Stimulated activated CD8-positive, alpha-beta memory T cell treated with anti-CD3 and anti-CD28 coated beads, Interleukin-15, amount 100 ng/mL, for 4 hours (primary cell): ENCODE data around the gene ABCF2.

Experiments
- DNase-seq, 2 donors: peaks; one replicate each; pipeline ENCODE4 v3.0.0-alpha.2; 2020; ENCODE audit warnings: low read depth in 2 of 2

ABCF2 gene

DNA sequence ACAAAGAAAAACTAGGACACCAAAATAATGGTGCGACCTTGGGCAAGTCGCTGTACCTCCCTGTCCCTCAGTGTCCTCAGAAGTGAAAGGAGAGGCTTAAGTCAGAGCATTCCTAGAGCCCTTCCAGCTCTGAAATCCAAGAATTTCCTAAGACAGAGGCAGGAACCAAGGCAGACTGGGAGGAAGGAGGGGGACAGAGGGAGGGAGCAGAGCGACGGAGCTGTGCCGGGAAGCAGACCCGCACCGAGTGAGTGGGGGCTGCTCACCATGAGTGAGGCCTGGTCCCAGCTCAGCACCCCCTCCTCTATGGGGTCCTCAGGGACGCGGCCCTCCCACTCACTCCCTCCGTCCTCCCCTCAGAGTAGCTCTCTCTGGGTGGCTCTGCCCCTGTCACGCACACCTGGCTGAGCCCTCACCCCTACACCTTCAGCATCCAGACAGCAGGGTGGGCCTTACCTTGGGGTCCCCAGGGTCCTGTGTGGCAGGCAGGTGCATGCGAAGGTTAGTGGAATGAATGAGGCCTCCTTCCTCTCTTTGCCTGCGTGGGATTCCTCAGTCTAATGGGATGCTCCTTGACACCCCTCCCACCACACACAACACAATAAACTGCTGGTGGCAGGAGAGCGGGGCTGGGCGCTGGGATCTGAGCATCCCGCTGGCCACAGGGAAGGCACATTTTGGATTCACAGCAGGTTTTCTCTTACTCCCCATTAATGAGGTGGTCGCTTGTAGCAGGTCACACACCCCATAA, 26.1 kb upstream of the ABCF2 start:
- no peak for DNase-seq

DNA sequence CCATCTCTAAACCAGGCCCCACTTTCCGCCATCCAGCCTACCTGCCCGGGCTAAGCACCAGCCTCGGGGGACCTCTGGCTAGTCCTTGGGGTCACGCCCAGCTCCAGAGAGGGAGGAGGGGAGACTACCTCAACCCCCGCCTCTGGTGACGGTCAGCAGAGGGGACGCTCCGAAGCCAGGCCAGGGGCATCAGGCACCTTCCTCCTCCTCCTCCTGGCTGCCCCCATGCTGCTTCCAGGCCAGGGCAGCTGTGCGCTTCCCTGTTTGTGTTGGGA, 25.5 kb upstream of the ABCF2 start:
- DNase-seq: no peak

DNA sequence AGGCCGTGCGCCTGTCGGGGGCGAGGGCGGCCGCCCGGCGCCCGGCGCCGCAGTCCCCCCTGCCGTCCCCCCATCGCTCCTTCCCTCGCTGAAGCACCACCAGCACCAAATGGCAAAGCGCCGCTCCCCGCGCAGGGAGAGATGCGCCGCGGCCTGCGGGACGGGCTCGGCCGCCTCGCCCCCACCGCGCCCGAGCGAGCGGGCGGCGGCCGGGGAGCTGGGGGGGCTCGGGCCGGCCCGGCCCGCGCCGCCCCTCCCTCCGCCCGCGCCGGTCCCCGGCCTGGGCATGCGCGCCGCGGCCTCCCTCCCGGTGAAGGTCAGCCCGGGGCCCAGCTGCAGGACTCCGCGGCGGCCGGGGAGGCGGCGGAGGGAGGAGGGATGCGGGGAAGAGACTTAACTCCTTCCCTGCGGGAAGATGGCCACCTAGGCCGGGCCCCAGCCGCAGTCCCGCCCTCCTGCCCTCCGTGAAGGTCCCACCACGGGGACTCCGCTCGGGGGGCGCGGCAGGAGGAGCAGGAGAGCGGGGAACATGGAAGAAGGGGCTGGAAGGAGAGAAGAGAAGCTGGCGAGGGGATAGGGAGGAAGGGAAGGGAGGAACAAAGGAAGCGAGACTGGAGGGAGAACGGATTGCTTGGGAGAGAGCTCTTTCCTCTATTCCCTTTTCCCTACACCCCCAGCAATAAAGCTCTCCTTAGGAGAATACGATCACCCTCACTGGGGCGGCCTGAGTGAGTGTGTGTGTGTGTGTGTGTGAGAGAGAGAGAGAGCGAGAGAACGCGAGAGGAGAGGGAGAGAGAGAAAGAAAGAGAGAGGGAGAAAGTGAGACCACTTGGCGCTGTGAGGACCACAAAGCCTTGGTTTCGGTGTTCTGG, 24.9 kb upstream of the ABCF2 start:
- no peak for DNase-seq

DNA sequence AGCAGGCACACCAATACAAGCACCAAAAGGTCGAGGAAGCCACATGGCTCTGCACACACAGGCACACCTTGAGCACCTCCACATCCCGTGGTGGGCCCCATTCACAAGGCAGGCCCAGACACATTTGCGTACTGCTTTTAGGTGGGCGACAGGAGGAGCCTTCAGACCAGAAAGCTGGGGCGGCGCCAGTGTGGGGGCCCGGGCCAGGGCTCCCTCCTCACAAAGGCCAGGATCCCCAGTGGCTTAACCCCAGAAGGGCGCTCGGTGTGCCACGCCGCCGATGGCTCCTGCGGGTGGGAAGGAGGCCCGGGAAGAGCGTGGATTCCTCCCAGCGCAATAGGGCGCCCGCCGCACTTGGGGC, 24.3 kb upstream of the ABCF2 start:
- no peak for DNase-seq

DNA sequence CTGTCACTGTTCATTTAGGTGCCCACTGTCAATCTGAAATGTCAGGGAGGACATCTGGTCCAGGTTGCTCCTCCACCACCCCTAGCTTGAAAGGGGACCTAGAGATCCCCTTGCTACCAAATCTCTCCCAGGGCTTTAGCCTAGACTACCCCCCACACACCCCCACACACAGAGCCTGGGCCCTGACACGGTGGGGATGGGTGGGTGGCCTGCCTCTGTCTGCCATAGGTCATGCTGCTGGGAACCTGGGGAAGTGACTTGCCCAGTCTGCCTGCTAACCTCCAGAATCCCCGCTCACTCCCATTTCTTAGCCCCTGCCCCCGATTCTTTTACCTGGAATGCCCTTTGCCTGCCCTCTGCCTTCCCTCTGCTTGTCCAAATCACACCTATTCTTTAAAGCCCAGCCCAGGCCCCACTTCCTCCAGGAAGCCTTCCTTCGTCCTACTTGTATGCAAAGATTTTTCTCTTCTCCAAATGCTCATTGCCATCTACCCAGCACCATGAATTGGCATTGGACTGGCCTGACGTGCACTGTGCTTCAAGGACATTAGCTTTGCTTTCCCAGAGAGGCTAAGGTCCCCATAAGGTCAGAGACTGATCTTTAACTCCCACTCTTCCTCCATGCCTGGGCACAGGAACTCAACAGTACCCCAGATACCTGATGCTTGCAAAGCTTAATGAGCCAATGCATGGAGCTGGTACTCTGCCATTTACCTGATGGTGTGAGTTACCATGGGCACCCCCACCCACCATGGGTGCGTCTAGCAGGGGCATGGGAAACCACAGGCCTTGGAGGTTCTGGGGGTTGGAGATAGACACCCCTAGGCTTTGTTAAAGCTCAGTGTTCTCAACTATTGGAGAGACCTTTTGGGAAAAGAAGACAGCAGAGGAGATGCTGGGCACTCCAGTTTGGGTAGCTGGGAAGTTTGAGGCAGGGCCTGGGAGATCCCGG, 23.5 kb upstream of the ABCF2 start:
- DNase-seq: no peak

DNA sequence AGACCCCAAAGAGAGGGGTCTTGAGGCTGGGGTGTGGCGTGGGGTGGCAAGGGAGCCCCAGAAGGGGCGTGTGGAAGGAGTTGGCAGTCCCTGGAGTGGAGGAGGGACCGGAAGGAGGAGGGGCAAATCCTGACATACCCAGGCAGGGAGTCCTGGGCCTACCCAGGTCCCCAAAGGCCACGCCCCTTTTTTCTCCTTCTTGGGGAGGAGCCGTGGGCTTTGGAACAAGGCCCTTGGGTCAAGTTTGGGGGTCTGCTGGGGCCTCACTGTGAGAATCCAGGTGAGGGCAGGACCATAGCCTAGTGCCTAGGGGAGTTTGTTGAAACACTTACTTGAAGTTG, 22.7 kb upstream of the ABCF2 start:
- no peak for DNase-seq

DNA sequence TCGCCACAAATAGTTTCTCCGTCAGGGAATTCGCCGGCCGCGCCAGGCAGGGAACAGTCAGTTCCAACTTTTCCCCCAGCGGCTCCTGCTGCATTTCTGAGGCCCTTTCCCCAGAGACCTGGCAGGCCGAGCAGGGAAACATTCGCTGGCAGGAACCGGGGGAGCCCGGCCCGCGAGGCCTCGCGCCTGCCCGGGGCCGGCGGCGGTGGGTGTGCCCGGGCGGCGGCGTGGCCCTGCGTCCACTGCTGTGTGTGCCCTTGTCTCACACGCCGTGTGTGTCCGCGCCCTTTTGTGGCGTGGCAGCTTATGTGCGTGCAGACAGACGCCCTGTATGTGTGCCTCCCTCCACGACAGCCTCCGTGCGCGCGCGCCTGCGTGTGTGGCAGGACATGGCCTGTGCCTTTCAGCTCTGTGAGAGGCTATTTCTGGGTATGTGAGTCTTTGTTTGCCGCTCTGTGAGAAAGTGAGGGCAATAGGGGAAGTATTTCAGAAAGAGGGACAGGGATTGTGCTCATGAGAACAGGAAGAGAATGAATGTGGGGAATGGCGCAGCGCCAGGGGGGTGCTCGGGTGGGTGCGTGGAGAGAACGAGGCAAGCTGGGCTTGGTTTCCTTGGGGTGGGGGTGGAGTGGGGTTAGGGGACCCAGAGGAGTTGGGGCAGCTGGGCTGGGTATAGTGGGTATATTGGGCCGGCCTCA, 22.2 kb upstream of the ABCF2 start:
- DNase-seq: no peak

DNA sequence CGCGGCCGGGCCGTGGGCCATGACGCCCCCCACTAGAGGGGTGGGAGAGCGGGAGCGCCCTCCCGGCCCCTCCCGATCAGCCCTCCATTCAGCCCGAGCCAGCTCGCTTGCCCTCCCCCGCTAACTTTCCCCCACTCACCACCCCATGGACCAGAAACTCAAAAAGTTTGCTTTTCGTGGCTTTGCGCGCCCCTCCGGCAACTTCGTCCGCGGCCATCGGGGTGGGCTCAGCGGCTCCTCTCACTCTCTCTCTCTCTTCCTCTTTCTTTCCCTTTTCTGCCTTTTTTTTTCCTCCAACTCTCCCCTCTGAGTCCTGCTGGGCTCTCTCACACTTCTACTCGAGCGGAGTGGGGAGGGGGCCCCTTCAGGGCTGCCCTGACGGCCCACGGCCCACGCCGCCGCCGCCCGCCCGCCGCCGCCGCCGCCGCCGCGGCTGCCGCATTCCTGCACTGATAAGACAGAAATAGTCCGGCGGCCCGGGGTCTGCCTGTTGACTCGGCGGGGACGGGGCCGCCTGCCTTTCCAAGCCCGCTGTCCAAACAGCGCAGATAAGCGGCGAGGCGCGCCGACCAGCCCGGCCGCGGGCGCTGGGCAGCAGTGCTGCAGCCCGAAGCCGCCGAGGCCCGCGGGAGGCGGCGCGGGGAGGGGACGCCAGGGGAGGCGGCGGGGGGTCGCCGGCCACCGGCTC, 21.5 kb upstream of the ABCF2 start, which contains the start of gene SMARCD3:
SMARCD3 (minus strand) TSS at position 349 of the 688 bp plus-strand sequence; CDS start at position 217, 132 bp downstream.
- no peak for DNase-seq

DNA sequence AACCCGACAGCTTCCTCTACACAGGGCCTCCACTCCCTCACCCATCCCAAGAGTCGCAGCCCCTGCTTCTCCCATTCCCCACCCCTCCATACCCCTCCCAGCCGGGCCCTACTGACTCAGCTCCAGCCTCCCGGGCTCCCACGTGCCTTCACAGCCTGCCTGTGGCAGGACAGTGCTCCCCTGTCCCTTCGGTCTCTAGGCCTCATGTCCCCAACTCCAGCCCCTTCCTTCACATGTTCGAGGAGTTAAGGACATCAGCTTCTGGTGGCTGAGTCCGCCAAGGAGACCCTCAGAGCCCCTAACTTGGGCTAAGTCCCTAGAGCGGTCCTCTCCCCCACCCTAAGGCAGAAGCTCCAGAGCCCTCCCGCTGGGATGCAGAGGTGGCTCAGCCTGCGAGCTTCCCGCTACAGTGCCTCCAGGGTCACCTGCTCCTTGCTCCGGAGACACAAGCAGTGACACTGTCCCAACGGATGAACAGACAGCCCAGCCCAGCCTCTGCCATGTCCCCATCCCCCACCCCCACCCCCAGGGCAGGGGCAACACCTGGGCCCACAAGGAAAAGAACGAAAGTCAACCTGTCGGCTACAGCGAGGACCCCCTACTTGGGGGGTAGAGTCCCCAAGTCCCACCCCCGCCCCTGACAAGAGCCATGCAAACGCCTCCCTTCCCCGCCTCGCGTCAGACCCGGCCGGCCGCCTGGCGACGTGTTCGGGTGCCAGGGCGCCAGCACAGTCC, 20.8 kb upstream of the ABCF2 start:
- DNase-seq: no peak

DNA sequence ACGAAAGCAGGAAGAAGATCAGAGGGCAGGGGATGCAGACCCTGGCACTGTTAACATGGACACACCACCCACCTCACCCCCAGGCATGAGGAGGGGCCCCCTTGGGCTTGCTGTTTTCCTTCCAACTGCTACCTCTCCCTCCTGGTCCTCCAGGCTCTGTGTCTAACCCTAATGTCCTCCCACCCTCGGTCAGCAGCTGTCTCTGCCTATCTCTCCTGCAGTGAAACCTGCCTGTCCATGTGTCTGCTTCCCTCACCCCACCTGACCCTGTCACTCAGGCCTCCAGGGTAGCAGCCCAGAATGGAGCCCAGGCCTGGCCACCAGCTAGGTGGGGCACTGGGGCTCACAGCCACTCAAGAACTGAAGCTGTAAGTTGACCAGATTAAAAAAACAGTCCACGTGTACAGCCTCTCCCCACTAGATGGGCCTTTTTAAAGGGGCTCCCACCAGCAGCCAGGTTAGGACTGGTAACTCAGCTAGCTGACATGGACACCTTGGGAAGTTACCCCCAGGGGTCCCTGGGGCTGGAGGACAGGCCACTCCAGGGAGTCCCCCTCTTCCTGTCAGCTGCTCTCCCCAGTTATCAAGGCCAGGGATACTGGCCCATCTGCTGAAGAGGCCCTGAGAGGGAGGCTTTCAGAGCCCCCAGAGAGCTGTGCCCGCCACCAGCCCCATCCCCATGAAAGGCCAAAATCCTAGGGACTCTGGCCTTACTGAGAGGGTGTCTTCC, 20.0 kb upstream of the ABCF2 start:
- no peak for DNase-seq

DNA sequence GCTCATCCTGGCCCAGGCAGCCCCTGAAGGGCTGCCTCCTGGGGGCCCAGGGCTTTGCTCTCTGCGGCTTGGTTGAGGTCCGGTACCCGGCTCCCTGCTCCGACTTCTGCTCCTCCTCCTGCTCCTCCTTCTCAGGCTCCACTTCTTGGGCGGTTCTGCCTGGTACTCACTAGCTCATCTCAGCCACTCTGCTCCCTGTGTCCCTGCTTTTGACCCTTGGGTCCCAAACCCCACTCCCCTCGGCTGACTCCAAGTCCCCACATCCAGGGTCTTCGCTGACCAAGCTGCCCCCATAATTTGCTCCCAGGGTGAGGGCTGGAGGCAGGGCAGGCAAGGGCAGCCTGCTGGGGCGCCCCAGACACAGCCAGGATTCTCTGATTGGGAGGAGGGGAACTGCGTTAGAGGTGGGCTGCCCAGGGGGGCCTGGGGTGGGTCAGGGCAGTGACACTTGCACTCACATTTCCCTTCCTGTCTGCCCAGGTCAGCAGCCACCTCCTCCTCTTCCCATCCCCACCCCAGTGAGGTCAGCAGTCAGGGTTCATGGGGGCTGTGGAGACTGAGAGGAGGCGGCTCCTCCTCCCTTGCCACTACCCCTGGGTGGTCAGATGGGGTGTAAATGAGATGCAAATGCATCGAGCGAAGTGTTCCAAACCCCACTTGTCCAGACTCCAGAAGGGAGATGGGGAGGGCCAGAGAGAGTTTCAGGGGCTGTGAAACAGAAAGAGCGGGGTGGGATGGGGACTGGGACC, 19.3 kb upstream of the ABCF2 start:
- DNase-seq: no peak

DNA sequence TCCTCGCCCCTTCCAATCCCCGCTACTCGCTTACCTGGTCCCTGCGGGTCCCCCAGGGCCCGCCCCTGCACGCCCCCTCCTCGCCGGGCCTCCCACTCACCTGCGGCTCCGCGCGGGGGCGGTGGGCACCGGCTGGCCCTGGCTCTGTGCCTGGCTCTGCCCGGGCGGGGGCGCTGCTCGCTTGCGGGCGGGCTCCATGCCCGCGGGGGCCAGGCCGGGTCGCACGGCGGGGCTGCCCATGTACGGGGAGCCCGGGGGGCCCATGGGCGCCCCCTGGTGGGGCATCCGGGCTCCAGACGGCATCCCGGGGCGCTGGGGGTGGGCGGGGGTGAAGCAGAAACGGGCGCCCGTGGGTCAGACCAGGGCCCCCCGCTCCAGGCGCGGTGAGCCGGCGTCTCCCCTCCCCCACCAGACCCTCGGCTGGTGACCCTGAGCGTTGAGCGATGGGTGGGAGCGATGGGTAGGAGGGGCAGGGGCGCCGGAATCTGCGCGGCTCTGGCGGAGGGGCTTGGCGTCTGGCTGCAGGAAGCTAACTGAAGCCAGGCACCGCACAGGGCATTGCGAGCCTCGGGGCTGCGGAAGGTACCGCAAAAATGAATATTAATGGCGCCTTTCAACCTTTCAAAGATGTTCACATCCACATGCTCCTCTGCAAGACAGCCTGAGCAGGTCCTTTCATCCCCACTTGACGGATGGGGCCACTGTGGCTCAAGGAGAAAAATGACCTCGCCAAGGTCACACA, 18.5 kb upstream of the ABCF2 start:
- peak in 1 of 2 donors; percentile 43 for DNase-seq

DNA sequence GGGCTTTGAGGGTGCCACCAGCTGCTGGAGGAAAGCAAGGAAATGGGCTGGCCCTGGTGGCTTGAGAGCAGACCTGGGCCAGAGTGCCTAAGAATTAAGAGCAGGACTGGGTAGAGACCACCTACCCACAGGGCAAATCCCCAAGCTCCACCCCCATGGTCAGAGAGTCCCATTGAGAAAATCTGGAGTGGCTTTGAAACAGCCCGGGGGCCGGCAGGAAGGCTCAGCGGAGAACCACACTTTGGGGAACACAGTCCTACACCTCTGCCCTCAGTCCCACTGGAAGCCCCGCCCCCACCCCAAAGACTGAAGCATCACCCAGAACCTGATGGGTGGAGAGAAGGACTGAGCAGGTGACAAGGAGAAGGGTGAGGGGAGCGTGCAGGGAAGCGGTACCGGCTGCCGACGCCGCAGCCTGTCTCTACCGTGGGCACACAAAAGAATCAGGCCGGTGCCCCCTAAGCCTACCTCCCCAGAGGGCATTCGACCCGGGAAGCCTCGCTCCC, 17.9 kb upstream of the ABCF2 start:
- DNase-seq: no peak

DNA sequence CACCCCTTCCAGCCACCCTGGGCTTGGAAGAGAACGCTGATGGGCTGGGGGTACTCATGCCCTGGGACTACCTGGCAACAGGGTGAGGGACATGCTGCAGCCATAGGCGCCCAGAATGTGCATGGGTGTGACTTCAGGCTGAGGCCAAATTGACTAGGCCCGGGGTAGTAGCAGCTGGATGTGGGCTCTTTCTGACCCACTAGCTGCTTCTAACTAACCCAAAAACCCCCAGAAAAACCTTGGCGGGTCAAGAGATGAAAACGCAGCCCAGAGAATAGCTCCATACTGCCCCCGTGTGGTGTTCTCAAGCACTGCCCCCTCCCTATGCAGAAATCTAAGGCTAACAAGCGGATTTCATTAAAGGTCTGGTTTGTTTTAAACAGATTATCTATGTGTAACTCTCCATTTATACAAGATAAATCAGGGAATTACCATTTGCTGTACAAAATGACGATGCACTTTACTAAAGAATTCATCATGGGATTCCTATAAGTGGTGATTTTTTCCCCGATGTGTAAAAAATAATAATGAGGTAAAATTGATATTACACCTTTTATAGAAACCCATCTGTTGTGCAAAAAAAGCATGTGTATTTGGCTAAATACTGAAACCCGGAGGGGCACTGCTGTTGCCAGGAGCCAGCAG, 17.3 kb upstream of the ABCF2 start:
- DNase-seq: no peak

DNA sequence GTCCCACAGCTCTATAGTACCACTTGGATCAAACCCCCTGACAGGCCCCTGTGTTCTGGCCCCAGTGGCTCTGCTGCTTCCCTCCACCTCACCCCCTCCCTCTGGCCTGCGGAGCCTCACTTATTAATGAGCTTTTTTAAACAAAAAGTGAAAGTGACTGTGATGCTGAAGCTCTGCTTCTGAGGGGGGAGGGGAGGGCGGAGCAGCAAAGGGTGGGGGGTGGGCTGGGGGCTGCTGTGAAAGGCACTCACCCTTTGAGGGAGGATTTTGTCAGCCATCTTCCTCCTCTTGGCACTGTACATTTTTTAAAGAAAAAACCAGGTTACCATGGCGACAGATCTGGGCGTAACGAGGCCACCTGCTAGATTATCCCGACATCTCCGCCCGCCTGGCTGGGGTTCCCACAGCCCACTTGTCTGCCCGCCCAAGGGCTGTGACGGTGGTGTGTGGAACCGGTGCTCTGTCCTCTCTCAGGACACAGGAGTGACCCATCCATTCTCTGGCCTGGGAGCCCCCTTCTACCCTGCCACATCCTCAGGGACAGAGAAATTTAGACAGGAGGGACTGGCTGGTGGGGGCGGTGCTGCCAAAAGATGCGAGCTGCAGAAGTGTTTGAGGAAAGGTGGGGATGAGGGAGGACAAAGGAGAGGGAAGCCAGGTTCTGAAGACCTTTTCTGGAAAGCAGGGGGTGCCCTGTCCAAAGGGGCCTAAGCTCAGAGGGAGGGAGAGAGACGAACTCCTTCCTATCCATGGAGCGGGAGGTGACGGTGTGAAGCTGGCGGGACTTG, 16.6 kb upstream of the ABCF2 start:
- no peak for DNase-seq

DNA sequence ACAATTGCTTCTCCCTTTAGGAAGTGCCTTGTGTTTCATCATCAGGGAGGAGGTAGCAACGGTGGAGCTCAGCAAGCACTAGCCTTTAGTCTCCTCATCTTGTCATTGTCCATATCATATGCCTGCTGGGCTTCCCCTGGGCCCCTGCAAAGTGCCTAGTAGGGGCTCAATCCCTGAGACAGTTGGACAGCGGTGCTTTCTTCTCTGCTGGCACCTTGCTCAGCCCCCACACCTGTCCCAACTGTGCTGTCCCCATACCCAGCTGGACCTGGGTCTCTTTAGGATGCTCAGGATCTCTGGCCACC, 16.0 kb upstream of the ABCF2 start:
- no peak for DNase-seq
